Vein endothelial cell (primary cell): Measurements from ENCODE around the gene TMEM254. TPM values are rescaled to one million over a fixed set of nuclear protein-coding genes. Genes with fewer than 3 reads are reported as not detected.

Experiments
- total RNA-seq: library from RNA; depleted of rRNA; stranded (reverse); fragments of >200 nt; gene quantifications from 2 replicates; pipeline ENCODE4 v1.2.3, GENCODE V29; 2012

Gene TMEM254, protein sequence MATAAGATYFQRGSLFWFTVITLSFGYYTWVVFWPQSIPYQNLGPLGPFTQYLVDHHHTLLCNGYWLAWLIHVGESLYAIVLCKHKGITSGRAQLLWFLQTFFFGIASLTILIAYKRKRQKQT
- 5.3 and 5.9 TPM in 2 replicates for total RNA-seq

DNA sequence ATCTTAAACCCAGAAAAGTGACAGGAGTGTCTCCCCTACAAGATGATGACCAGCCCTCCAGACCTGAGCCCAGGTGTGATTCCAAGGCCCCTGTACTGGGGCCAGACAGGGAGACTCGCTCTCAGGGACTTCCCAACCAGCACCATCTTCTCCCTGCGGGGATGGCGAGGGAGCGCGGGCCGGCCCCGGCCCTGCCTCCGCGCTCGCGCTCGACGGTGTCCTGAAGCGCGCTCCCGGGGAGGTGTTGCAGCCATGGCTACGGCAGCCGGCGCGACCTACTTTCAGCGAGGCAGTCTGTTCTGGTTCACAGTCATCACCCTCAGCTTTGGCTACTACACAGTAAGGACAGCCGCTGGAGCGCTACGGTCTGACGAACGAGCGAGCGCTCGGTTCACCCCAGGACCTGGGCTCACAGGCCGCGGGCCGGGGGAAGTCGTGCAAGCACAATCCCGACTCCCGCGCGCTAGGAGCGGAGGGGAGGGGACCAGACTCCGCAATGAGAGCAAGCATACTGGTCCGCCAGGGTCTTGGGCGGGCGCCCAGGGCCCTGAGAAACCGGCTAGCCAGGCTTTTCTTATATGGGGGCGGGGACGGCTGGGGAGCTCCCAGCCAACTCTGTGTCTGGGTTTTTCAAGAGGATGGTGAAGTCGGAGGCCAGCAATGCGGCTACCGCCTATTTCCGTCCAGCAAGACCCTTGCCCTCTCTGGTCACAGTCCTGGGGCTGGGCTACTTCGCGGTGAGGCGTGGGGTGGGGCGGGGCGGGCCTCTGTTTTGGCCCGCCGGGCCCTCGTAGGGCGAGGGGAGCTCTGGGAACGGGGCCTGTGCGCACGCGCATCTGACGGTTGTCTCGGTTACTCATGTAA is at the start of gene TMEM254:
TMEM254 (plus strand) TSS at position 218 of the 864 bp plus-strand sequence; CDS start at position 253, 35 bp downstream.

DNA sequence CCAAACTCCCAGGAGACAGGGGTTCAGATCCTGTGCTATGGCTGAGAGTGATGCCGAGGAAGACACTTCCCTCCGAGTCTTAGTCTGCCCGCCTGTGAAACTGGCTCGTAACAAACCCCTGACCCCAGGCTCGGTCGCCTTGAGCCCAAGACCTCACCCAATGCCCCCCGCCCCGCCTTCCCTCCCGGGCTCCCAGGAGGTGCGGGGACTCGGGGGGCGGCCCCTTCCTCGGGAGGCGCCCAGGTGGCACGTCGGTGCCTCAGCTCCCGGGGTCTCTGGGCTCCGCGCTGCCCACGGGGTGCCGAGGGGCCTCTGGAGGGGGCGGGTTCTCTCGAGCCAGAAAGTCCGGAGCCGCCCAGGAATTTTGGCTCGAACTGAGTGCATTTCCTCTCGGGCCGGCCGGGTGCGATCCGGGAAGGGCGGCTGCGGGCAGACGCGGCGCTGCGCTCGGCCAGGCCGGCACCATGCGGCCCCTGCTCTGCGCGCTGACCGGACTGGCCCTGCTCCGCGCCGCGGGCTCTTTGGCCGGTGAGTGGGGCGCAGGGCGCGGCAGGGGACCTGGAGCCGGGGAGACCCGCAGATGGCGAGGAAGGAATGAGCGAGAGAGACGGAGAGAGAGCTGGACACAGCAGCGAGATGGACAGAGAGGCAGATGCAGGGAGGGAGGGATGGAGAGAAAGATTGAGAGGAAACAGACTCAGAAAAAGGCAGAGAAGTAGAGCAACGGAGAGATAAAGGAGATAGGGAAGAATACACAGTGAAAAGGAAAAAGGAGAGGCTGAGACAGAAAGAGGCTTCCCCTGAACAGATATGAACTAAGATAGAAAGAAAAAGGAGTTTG is 54.1 kb downstream of the TMEM254 start, which contains the start of gene PLAC9:
PLAC9 (plus strand) TSS at position 432 of the 841 bp plus-strand sequence; CDS start at position 465, 33 bp downstream.

Other genes with a start within 250 kb of the TMEM254 start
- gene SFTPD, start 129.6 kb upstream of the TMEM254 start, total RNA-seq = 0.29 TPM in 1 of 2 replicates, not detected in the other
- gene PLAC9, start 54.1 kb downstream of the TMEM254 start, total RNA-seq = 2.3 and 2.5 TPM in 2 replicates
- gene ANXA11, start 126.9 kb downstream of the TMEM254 start, total RNA-seq = 58.7 and 60.1 TPM in 2 replicates
- gene MAT1A, start 211.0 kb downstream of the TMEM254 start, total RNA-seq = not detected in 2 replicates